Heart right ventricle (tissue), 16 donors: ENCODE results near the gene TRIML2. TPM values are rescaled to one million over a fixed set of nuclear protein-coding genes. Genes with fewer than 3 reads are reported as not detected.
"Not testable (repeated sequence)": the region's sequence is repeated elsewhere in the genome, so short reads cannot be mapped to it uniquely, and the experiment has no call there.

Experiments used
- ATAC-seq, 8 donors: fragments of 200-7000 bp; cut with Tn5 transposase; one replicate each; pipeline ENCODE4 v1.9.1; 2020; ENCODE audit warnings: mild to moderate bottlenecking in 8 of 8, moderate library complexity in 8 of 8, moderate number of reproducible peaks in 1 of 8
- DNase-seq, 2 donors: peaks; one replicate each; pipeline ENCODE4 v3.0.0-alpha.2; 2020
- H3K27ac ChIP-seq, 10 donors: fragments of 200-600 bp; sonication (generic) in 2 of 10; one replicate each; pipeline versions ENCODE4 v1.5.0 to v1.8.0; 2020 to 2022; ENCODE audit warnings: mild to moderate bottlenecking in 3 of 10
- H3K27me3 ChIP-seq, 7 donors: fragments of 200-600 bp; one replicate each; pipeline ENCODE4 v1.8.0; 2021 to 2022; ENCODE audit warnings: mild to moderate bottlenecking in 2 of 7
- H3K36me3 ChIP-seq, 9 donors: fragments of 200-600 bp; sonication (generic) in 1 of 9; one replicate each; pipeline versions ENCODE4 v1.5.0 to v1.8.0; 2020 to 2022; ENCODE audit warnings: mild to moderate bottlenecking in 2 of 9
- H3K4me1 ChIP-seq, 9 donors: fragments of 200-600 bp; sonication (generic) in 1 of 9; one replicate each; pipeline versions ENCODE4 v1.5.0 to v1.8.0; 2020 to 2022; ENCODE audit warnings: mild to moderate bottlenecking in 4 of 9
- H3K4me3 ChIP-seq, 10 donors: fragments of 200-600 bp; sonication (generic) in 2 of 10; one replicate each; pipeline versions ENCODE4 v1.5.0 to v1.8.0; 2020 to 2022; ENCODE audit warnings: mild to moderate bottlenecking in 7 of 10, moderate library complexity in 2 of 10
- H3K9me3 ChIP-seq, 11 donors: fragments of 200-600 bp in 10 of 11; sonication (generic) in 2 of 11; one replicate each; pipeline versions ENCODE4 v1.5.0 to v1.8.0; 2013 to 2022; ENCODE audit warnings: mild to moderate bottlenecking in 2 of 11, control low read depth in 1 of 11, moderate library complexity in 1 of 11
- CTCF ChIP-seq, 9 donors: fragments of 200-600 bp; sonication (generic) in 2 of 9; IDR thresholded peaks; one replicate each; pipeline versions ENCODE4 v1.5.0 to v1.8.0; 2021 to 2022; ENCODE audit warnings: antibody characterized with exemption in 9 of 9, mild to moderate bottlenecking in 5 of 9, moderate library complexity in 1 of 9
- WGBS, 2 donors: extraction: QIAGEN DNeasy Blood & Tissue Kit; methylation state at CpG; one replicate each; pipeline ENCODE4 v1.1.7; 2013; ENCODE audit warnings: inconsistent platforms in 1 of 2; 5-methylcytosine and 5-hydroxymethylcytosine counted together
- intact Hi-C, 10 donors: fragments of 100-400 bp; cut with DNase I; formaldehyde crosslinking; loops; one replicate each; pipeline versions ENCODE4 v1.11.1 to v1.14.2; 2022
- polyA plus RNA-seq, 2 donors: library from polyadenylated mRNA; stranded (reverse); fragments of 200-250 nt; gene quantifications; one replicate each; pipeline ENCODE4 v1.2.3, GENCODE V29; 2013
- total RNA-seq, 10 donors: library from RNA; stranded (reverse); fragmentation: NEBNext Ultra II Directional in 3 of 10; extraction: Animal tissue kit (Norgen Biotek cat#: 25700) in 3 of 10; gene quantifications; one replicate each; pipeline versions ENCODE4 v1.2.1 to v1.2.4, GENCODE V29; 2021 to 2023
- donor health status: Arrhythmogenic right ventricular cardiomyopathy.
- donor health status: ischemic (EF 13 %, LVEDD 7.1; RV severe dilation, severe dysfunction).
- donor health status: healthy with polysubstance abuse.
- donor health status: DM: no; HTN: yes; CAD: no.
- donor health status: DM: no; HTN: no; CAD: no.
- donor health status: ischemic (EF 25% LVEDD 6.9; RV normal size, moderate dysfunction).
- donor health status: ischemic (EF 25% LVEDD 5.7; RV mildly dilated, moderate dysfunction).
- donor health status: healthy.
- donor health status: DM: yes; HTN: yes; CAD: no.
- donor health status: Ischemic cardiomyopathy.
- donor health status: ischemic (EF 35%, LVEDD 5.7; RV mildly dilated, moderate dysfunction).
- donor health status: nonischemic (EF 11% LVEDD 7.7; RV severe dilation, severe dysfunction).
- donor health status: DM: yes; HTN: yes; CAD: no.
- donor health status: PGD.
- donor health status: ischemic (EF 29% LVEDD 5.4; RV normal size, mild dysfunction).
- donor health status: nonischemic (EF 23%, LVEDD 6.1; RV moderate dilation, normal function).

The TRIML2 gene
- total and polyA plus RNA-seq, 12 donors: 0.01 TPM; not detected in 11

GRCh38 chr4:188053302-188053701 is 56.1 kb downstream of the TRIML2 start:
- 62 to 64% methylated on average over 9 of the region's 9 CpGs for WGBS, 2 donors
- intact Hi-C loops: no loop called here
- Histone ChIP-seq H3K27ac (no peak overlapping the region), H3K27me3 (no peaks in the 10 kb centered on the region), H3K9me3 (no peaks in the 10 kb centered on the region), H3K4me1 (no peaks in the 10 kb centered on the region), H3K4me3 (no peak overlapping the region), H3K36me3 (no peaks in the 10 kb centered on the region)
- no peak for DNase-seq
- no peak for TF ChIP-seq CTCF (IDR thresholded peaks at IDR 0.05)
- ATAC-seq: no peak

GRCh38 chr4:188046657-188047056 is 62.7 kb downstream of the TRIML2 start:
- Histone ChIP-seq H3K36me3 (no peaks in the 10 kb centered on the region), H3K4me1 (no peaks in the 10 kb centered on the region), H3K27ac (no peak overlapping the region), H3K27me3 (peaks cover 0 to 10% (median 0%) of the 10 kb centered on the region in 7 donors), H3K4me3 (no peak overlapping the region), H3K9me3 (peaks cover 0 to 10% (median 0%) of the 10 kb centered on the region in 11 donors)
- 73 to 84% methylated on average over 3 of the region's 3 CpGs for WGBS, 2 donors
- ATAC-seq (no peak), DNase-seq (no peak)
- no peak for TF ChIP-seq CTCF (IDR thresholded peaks at IDR 0.05)
- intact Hi-C loops: no loop called here

- H3K4me1 ChIP-seq, H3K36me3 ChIP-seq, H3K4me3 ChIP-seq, ATAC-seq, intact Hi-C loops, H3K27ac ChIP-seq, DNase-seq: not testable (repeated sequence)
- Histone ChIP-seq H3K27me3 (peaks cover 0 to 11% (median 0%) of the 10 kb centered on the region in 7 donors), H3K9me3 (peaks cover 0 to 11% (median 0%) of the 10 kb centered on the region in 11 donors)
- 93 to 94% methylated on average over 10 of the region's 10 CpGs for WGBS, 2 donors
Measured at GRCh38 chr4:188045461-188045860, 63.9 kb downstream of the TRIML2 start.

GRCh38 chr4:188043154-188043553 is 66.2 kb downstream of the TRIML2 start:
- no peak for ATAC-seq
- no peak for DNase-seq

More at GRCh38 chr4:188043154-188043553, 66.2 kb downstream of the TRIML2 start:
- no peak overlapping the region for H3K27ac ChIP-seq
- H3K36me3 ChIP-seq: no peaks in the 10 kb centered on the region
- no peak for TF ChIP-seq CTCF (IDR thresholded peaks at IDR 0.05)
- intact Hi-C loops: no loop called here
- peaks cover 0 to 15% (median 0%) of the 10 kb centered on the region in 7 donors for H3K27me3 ChIP-seq
- H3K4me1 ChIP-seq: no peaks in the 10 kb centered on the region
- 91 to 93% methylated on average over 5 of the region's 5 CpGs for WGBS, 2 donors
- H3K4me3 ChIP-seq: no peak overlapping the region
- H3K9me3 ChIP-seq: peaks cover 0 to 11% (median 0%) of the 10 kb centered on the region in 11 donors
